Gastroesophageal sphincter (tissue), 4 donors: ENCODE results near the gene SYNGR3. TPM values are rescaled to one million over a fixed set of nuclear protein-coding genes. Genes with fewer than 3 reads are reported as not detected.

ENCODE experiments used
- ATAC-seq: fragments of 150-250 bp; one replicate; pipeline ENCODE4 v1.9.1; 2016; ENCODE audit warnings: mild to moderate bottlenecking, moderate library complexity
- H3K27ac ChIP-seq, 4 donors: fragments of 200-600 bp; sonication (generic) in 3 of 4; 1 replicate in 3 of 4; 2 replicates in 1 of 4; pipeline ENCODE4 v1.5.1; 2016 to 2019
- H3K27me3 ChIP-seq: fragments of 200-600 bp; sonication (generic); one replicate; pipeline ENCODE4 v1.5.1; 2019
- H3K36me3 ChIP-seq, 2 donors: fragments of 200-600 bp; sonication (generic); one replicate each; pipeline ENCODE4 v1.5.1; 2019; ENCODE audit warnings: control low read depth in 1 of 2
- H3K4me1 ChIP-seq, 3 donors: fragments of 200-600 bp; sonication (generic); 1 replicate in 2 of 3; 2 replicates in 1 of 3; pipeline ENCODE4 v1.5.1; 2016 to 2019; ENCODE audit warnings: control low read depth in 2 of 3
- H3K4me3 ChIP-seq, 2 donors: fragments of 200-600 bp; sonication (generic); one replicate each; pipeline ENCODE4 v1.5.1; 2019; ENCODE audit warnings: mild to moderate bottlenecking in 1 of 2, moderate library complexity in 1 of 2
- H3K9me3 ChIP-seq, 3 donors: fragments of 200-600 bp; sonication (generic); one replicate each; pipeline ENCODE4 v1.5.1; 2017 to 2019; ENCODE audit warnings: control low read depth in 2 of 3
- EP300 ChIP-seq: sonication (generic); formaldehyde crosslinking; IDR thresholded peaks from one replicate; pipeline ENCODE4 v1.6.1; 2017; ENCODE audit warnings: antibody characterized with exemption, mild to moderate bottlenecking
- POLR2A ChIP-seq, 2 donors: fragments of 450-650 bp; IDR thresholded peaks; one replicate each; pipeline ENCODE4 v1.6.1; 2017; ENCODE audit warnings: antibody characterized with exemption in 2 of 2, mild to moderate bottlenecking in 2 of 2, moderate library complexity in 1 of 2
- POLR2AphosphoS5 ChIP-seq: sonication (generic); formaldehyde crosslinking; IDR thresholded peaks from one replicate; pipeline ENCODE4 v1.6.1; 2017; ENCODE audit warnings: antibody characterized with exemption
- WGBS, 2 donors: methylation state at CpG; one replicate each; pipeline ENCODE4 v1.1.5; 2018; ENCODE audit warnings: low coverage in 1 of 2; 5-methylcytosine and 5-hydroxymethylcytosine counted together
- total RNA-seq, 4 donors: library from RNA; depleted of rRNA; stranded (reverse); fragments of >200 nt; gene quantifications; one replicate each; pipeline ENCODE4 v1.1.0, GENCODE V29; 2016
- TF ChIP-seq, protein P1 (sequence below), 4 experiments: fragments of 200-600 bp in 2 of 4; fragments of 450-650 bp in 2 of 4; sonication (generic) in 1 of 4; IDR thresholded peaks; one replicate each; pipeline ENCODE4 v1.5.1; 2017 to 2019; ENCODE audit warnings: antibody characterized with exemption in 4 of 4, mild to moderate bottlenecking in 2 of 4, moderate library complexity in 2 of 4

The SYNGR3 gene
- total RNA-seq, 4 donors from 2014 or later: 1.2 to 5.1 (median 3.1) TPM; not detected in 1

DNA sequence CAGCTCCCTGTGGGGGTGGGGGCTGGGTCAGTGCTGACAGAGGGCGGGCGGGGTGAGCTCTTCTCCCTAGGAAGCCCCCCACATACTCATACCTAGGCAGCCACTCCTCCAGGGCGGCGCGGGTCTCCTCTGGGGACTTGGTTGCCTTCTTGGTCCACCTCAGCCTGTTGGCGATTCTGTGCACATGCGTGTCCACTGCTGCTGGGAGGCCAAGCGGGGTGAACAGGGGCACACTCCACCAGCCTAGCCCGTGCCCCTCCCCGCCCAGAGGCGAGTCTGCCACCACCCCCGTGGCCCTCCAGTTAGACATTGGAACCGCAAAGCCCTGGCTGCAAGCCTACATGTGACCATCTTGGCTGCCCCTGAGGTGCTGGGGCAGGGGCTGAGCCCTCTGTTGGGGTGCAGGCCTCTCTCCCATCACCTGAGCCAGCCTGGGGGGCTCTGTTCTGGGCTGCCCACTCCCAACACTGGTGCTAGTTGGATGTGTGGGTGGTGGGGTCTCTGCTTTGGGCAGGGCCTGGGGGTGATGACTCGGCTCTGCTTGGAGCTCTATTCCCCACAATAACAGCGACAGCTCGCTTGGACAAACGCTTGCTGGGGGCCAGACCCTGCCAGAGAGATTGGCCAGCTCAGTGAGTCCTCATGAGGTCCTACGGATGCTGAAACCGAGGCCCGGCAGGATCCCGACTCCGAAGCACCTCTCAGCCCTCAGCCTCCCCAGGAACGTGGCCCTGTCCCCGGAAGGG, 50.4 kb downstream of the SYNGR3 start:
- Histone ChIP-seq H3K27me3 (no peaks in the 10 kb centered on the region), H3K4me3 (no peak overlapping the region), H3K36me3 (peaks cover 0 to 44% of the 10 kb centered on the region in 2 donors), H3K27ac (peak overlapping the region in 3 of 4 donors; percentile 90 to 92 (median 92)), H3K4me1 (peaks cover 0 to 93% (median 69%) of the 10 kb centered on the region in 3 donors), H3K9me3 (no peaks in the 10 kb centered on the region)
- WGBS, 2 donors: 94% methylated on average over 3 of the region's 24 CpGs; no CpG with 5 or more reads in 1 of the 2 donors
- TF ChIP-seq POLR2AphosphoS5: no peak
- TF ChIP-seq POLR2A (IDR thresholded peaks at IDR 0.05): no peak
- TF ChIP-seq, protein P1, sequence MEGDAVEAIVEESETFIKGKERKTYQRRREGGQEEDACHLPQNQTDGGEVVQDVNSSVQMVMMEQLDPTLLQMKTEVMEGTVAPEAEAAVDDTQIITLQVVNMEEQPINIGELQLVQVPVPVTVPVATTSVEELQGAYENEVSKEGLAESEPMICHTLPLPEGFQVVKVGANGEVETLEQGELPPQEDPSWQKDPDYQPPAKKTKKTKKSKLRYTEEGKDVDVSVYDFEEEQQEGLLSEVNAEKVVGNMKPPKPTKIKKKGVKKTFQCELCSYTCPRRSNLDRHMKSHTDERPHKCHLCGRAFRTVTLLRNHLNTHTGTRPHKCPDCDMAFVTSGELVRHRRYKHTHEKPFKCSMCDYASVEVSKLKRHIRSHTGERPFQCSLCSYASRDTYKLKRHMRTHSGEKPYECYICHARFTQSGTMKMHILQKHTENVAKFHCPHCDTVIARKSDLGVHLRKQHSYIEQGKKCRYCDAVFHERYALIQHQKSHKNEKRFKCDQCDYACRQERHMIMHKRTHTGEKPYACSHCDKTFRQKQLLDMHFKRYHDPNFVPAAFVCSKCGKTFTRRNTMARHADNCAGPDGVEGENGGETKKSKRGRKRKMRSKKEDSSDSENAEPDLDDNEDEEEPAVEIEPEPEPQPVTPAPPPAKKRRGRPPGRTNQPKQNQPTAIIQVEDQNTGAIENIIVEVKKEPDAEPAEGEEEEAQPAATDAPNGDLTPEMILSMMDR (IDR thresholded peaks at IDR 0.05): no peak
- TF ChIP-seq EP300: no peak
- ATAC-seq: no peak

- peak overlapping the region in 3 of 4 donors; percentile 90 to 92 (median 92) for H3K27ac ChIP-seq
- no peak for TF ChIP-seq EP300
- TF ChIP-seq, protein P1 (IDR thresholded peaks at IDR 0.05): no peak
- WGBS, 2 donors: 59 to 72% methylated on average over 4 to 6 of the region's 20 CpGs
- H3K27me3 ChIP-seq: no peaks in the 10 kb centered on the region
- no peaks in the 10 kb centered on the region for H3K9me3 ChIP-seq
- H3K4me3 ChIP-seq: no peak overlapping the region
- H3K36me3 ChIP-seq: peaks cover 0 to 44% of the 10 kb centered on the region in 2 donors
- ATAC-seq: no peak
- peaks cover 0 to 92% (median 61%) of the 10 kb centered on the region in 3 donors for H3K4me1 ChIP-seq
Observed at GRCh38 chr16:2040787-2041522, 51.2 kb downstream of the SYNGR3 start.

DNA sequence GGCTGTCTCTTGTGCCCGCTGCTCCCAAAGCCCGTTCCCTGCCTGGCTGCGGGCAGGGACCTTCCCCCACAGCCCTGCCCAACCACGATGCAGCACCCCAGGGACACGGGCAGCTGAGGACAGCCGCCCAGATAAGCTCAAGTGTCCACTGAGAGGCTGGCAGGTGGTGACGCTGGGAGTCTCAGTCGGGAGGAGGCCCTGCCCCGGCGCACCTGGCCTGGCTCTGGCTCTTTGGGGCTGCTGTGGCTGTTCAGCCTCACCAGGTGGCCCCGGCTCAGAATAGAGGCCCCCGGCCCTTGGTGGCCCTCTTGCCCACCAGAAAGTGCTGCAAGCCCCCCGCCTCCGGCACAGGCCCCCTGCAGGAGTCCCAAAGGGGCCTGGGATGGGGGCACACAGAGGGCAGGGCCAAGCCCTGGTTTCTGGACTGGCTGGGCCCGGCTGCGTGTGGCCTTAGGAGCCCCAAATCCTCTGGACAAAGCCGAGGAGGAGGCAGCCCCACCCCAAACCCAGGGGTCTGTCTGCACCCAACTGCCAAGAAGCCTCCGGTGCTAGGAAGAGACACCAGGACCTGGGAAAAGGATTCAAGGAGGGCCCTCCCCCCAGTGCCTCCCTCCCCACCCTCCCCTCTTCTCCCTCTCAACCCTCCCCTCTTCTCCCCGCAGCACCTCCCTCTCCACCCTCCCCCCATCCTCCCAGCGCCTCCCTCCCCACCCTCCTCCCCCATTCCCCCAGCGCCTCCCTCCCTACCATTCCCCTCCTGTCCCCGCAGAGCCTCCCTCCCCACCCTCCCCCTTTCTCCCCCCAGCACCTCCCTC, 52.6 kb downstream of the SYNGR3 start:
- Histone ChIP-seq H3K4me1 (peaks cover 0 to 92% (median 57%) of the 10 kb centered on the region in 3 donors), H3K36me3 (peaks cover 0 to 38% of the 10 kb centered on the region in 2 donors), H3K9me3 (no peaks in the 10 kb centered on the region), H3K27me3 (no peaks in the 10 kb centered on the region), H3K4me3 (no peak overlapping the region), H3K27ac (peak overlapping the region in 2 of 4 donors; percentile 1 to 56)
- ATAC-seq: no peak
- TF ChIP-seq EP300 (no peak), POLR2A (IDR thresholded peaks at IDR 0.05) (no peak), POLR2AphosphoS5 (no peak)
- TF ChIP-seq, protein P1 (IDR thresholded peaks at IDR 0.05): no peak
- WGBS, 2 donors: 53% methylated on average over 3 of the region's 22 CpGs; no CpG with 5 or more reads in 1 of the 2 donors

DNA sequence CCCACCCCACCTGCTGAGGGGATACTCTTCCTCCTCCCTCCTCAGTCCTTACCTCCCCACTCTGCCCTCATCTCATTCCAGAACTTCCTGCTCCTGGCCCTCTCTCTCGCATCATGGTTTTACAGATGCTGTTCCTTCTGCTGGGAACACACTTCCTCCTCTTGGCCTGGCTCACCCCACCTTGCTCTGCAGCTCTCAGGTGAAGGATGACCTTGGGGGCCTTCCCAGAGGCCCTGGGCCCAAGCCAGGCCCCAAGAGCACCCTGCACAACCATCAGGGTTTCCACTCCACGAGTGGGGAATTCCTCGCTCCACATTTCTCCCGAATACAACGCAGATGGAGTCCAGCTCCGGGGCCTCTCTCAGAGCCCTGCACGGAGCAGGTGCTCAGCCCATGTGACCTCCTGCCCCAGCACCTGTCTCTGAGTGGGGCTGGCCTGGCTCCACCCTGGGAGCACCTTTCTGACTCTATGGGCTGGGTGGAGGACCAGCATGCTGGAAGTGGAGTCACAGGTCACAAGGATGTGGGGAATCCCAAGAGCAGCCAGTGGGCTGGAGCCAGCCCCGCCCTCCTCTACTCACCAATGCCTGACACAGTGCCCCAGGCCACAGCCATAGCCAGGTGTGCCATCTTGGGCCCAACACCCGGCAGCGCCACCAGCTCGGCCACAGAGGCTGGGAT, 53.4 kb downstream of the SYNGR3 start:
- no peak for ATAC-seq
- no peak for TF ChIP-seq POLR2AphosphoS5
- TF ChIP-seq POLR2A (IDR thresholded peaks at IDR 0.05): no peak
- TF ChIP-seq, protein P1 (IDR thresholded peaks at IDR 0.05): no peak
- no peak for TF ChIP-seq EP300
- no peak overlapping the region for H3K4me3 ChIP-seq
- H3K4me1 ChIP-seq: peaks cover 0 to 86% (median 50%) of the 10 kb centered on the region in 3 donors
- WGBS, 2 donors: 70% methylated on average over 2 of the region's 11 CpGs; no CpG with 5 or more reads in 1 of the 2 donors
- peaks cover 0 to 30% of the 10 kb centered on the region in 2 donors for H3K36me3 ChIP-seq
- no peaks in the 10 kb centered on the region for H3K9me3 ChIP-seq
- no peaks in the 10 kb centered on the region for H3K27me3 ChIP-seq
- peak overlapping the region in 2 of 4 donors; percentile 32 to 35 for H3K27ac ChIP-seq
